Memory B cell (primary cell): ENCODE results near the gene GDPD4.

Source experiments
- ATAC-seq: fragments of 150-1000 bp; cut with Tn5 transposase; 2 replicates; pipeline ENCODE4 v1.10.0; 2021; ENCODE audit warnings: low read depth, mild to moderate bottlenecking, moderate library complexity
- DNase-seq, 2 donors: peaks; one replicate each; pipeline ENCODE4 v3.0.0; 2022; ENCODE audit warnings: low spot score in 2 of 2
- H3K27ac Mint-ChIP-seq: one replicate; pipeline ENCODE4 v1.8.0; 2022; ENCODE audit warnings: mild to moderate bottlenecking, moderate library complexity, mixed read lengths
- H3K27me3 Mint-ChIP-seq: one replicate; pipeline ENCODE4 v1.8.0; 2022; ENCODE audit warnings: mixed read lengths
- H3K36me3 Mint-ChIP-seq: one replicate; pipeline ENCODE4 v1.8.0; 2022; ENCODE audit warnings: mild to moderate bottlenecking, mixed read lengths
- H3K4me1 Mint-ChIP-seq: one replicate; pipeline ENCODE4 v1.8.0; 2022; ENCODE audit warnings: mixed read lengths
- H3K4me3 Mint-ChIP-seq: one replicate; pipeline ENCODE4 v1.8.0; 2022; ENCODE audit warnings: mild to moderate bottlenecking, moderate library complexity, mixed read lengths
- H3K9me3 Mint-ChIP-seq: one replicate; pipeline ENCODE4 v1.8.0; 2022; ENCODE audit warnings: mixed read lengths

GDPD4 gene

GRCh38 chr11:77180346-77180745, 121.1 kb downstream of the GDPD4 start:
- ATAC-seq (no peak), DNase-seq (no peak)
- H3K36me3 Mint-ChIP-seq, result no peaks in the 10 kb centered on the region
- H3K9me3 Mint-ChIP-seq, result peaks cover 4% of the 10 kb centered on the region
- peaks cover 8% of the 10 kb centered on the region for H3K4me1 Mint-ChIP-seq
- peaks cover 3% of the 10 kb centered on the region for H3K27me3 Mint-ChIP-seq
- H3K27ac Mint-ChIP-seq, result no peak overlapping the region
- H3K4me3 Mint-ChIP-seq, result no peak overlapping the region

GRCh38 chr11:77179681-77180080, 121.8 kb downstream of the GDPD4 start:
- DNase-seq, result no peak
- Mint-ChIP-seq H3K36me3 (no peaks in the 10 kb centered on the region), H3K4me1 (peaks cover 9% of the 10 kb centered on the region), H3K27ac (no peak overlapping the region), H3K9me3 (peaks cover 4% of the 10 kb centered on the region), H3K27me3 (peaks cover 3% of the 10 kb centered on the region), H3K4me3 (no peak overlapping the region)
- ATAC-seq, result no peak

GRCh38 chr11:77179048-77179447, 122.4 kb downstream of the GDPD4 start:
- Mint-ChIP-seq H3K36me3 (no peaks in the 10 kb centered on the region), H3K27me3 (peaks cover 3% of the 10 kb centered on the region), H3K4me3 (no peak overlapping the region), H3K9me3 (peaks cover 4% of the 10 kb centered on the region), H3K4me1 (peaks cover 9% of the 10 kb centered on the region), H3K27ac (no peak overlapping the region)
- DNase-seq (no peak), ATAC-seq (no peak)

GRCh38 chr11:77178150-77178549, 123.3 kb downstream of the GDPD4 start:
- peaks cover 3% of the 10 kb centered on the region for H3K27me3 Mint-ChIP-seq
- peaks cover 4% of the 10 kb centered on the region for H3K9me3 Mint-ChIP-seq
- peaks cover 9% of the 10 kb centered on the region for H3K4me1 Mint-ChIP-seq
- H3K27ac Mint-ChIP-seq, result no peak overlapping the region
- no peak overlapping the region for H3K4me3 Mint-ChIP-seq
- ATAC-seq (no peak), DNase-seq (no peak)
- no peaks in the 10 kb centered on the region for H3K36me3 Mint-ChIP-seq

- H3K4me1 Mint-ChIP-seq, result peaks cover 9% of the 10 kb centered on the region
- H3K4me3 Mint-ChIP-seq, result no peak overlapping the region
- H3K27me3 Mint-ChIP-seq, result no peaks in the 10 kb centered on the region
- DNase-seq, result no peak
- no peak for ATAC-seq
- H3K27ac Mint-ChIP-seq, result no peak overlapping the region
- H3K36me3 Mint-ChIP-seq, result no peaks in the 10 kb centered on the region
- H3K9me3 Mint-ChIP-seq, result peaks cover 4% of the 10 kb centered on the region
Measured at GRCh38 chr11:77176996-77177395, 124.5 kb downstream of the GDPD4 start.

- peaks cover 9% of the 10 kb centered on the region for H3K4me1 Mint-ChIP-seq
- no peak for ATAC-seq
- peaks cover 4% of the 10 kb centered on the region for H3K9me3 Mint-ChIP-seq
- no peaks in the 10 kb centered on the region for H3K27me3 Mint-ChIP-seq
- H3K4me3 Mint-ChIP-seq, result no peak overlapping the region
- DNase-seq, result no peak
- H3K27ac Mint-ChIP-seq, result no peak overlapping the region
- H3K36me3 Mint-ChIP-seq, result no peaks in the 10 kb centered on the region
Measured at GRCh38 chr11:77175869-77176539, 125.5 kb downstream of the GDPD4 start.

- no peaks in the 10 kb centered on the region for H3K36me3 Mint-ChIP-seq
- peaks cover 9% of the 10 kb centered on the region for H3K4me1 Mint-ChIP-seq
- H3K4me3 Mint-ChIP-seq, result no peak overlapping the region
- no peaks in the 10 kb centered on the region for H3K27me3 Mint-ChIP-seq
- DNase-seq, result no peak
- no peak for ATAC-seq
- H3K27ac Mint-ChIP-seq, result no peak overlapping the region
- H3K9me3 Mint-ChIP-seq, result peaks cover 4% of the 10 kb centered on the region
Measured at GRCh38 chr11:77175021-77175842, 126.3 kb downstream of the GDPD4 start.

- Mint-ChIP-seq H3K9me3 (peaks cover 4% of the 10 kb centered on the region), H3K36me3 (no peaks in the 10 kb centered on the region), H3K27me3 (no peaks in the 10 kb centered on the region), H3K4me1 (peaks cover 9% of the 10 kb centered on the region), H3K4me3 (no peak overlapping the region), H3K27ac (no peak overlapping the region)
- DNase-seq (no peak), ATAC-seq (no peak)
Measured at GRCh38 chr11:77174559-77174958, 126.9 kb downstream of the GDPD4 start.

GRCh38 chr11:77173494-77173893, 128.0 kb downstream of the GDPD4 start:
- DNase-seq (no peak), ATAC-seq (no peak)
- peaks cover 2% of the 10 kb centered on the region for H3K27me3 Mint-ChIP-seq
- H3K4me3 Mint-ChIP-seq, result no peak overlapping the region
- H3K9me3 Mint-ChIP-seq, result peaks cover 4% of the 10 kb centered on the region
- H3K36me3 Mint-ChIP-seq, result no peaks in the 10 kb centered on the region
- peaks cover 9% of the 10 kb centered on the region for H3K4me1 Mint-ChIP-seq
- H3K27ac Mint-ChIP-seq, result no peak overlapping the region

GRCh38 chr11:77172666-77172982, 128.9 kb downstream of the GDPD4 start:
- no peak overlapping the region for H3K27ac Mint-ChIP-seq
- H3K9me3 Mint-ChIP-seq, result no peaks in the 10 kb centered on the region
- peaks cover 4% of the 10 kb centered on the region for H3K27me3 Mint-ChIP-seq
- peaks cover 9% of the 10 kb centered on the region for H3K4me1 Mint-ChIP-seq
- ATAC-seq (no peak), DNase-seq (no peak)
- H3K4me3 Mint-ChIP-seq, result no peak overlapping the region
- H3K36me3 Mint-ChIP-seq, result no peaks in the 10 kb centered on the region

- Mint-ChIP-seq H3K4me3 (no peak overlapping the region), H3K4me1 (peaks cover 9% of the 10 kb centered on the region), H3K9me3 (no peaks in the 10 kb centered on the region), H3K36me3 (no peaks in the 10 kb centered on the region), H3K27me3 (peaks cover 4% of the 10 kb centered on the region), H3K27ac (no peak overlapping the region)
- DNase-seq (no peak), ATAC-seq (no peak)
Measured at GRCh38 chr11:77171885-77172665, 129.4 kb downstream of the GDPD4 start.

- ATAC-seq (no peak), DNase-seq (no peak)
- Mint-ChIP-seq H3K4me3 (no peak overlapping the region), H3K27me3 (peaks cover 4% of the 10 kb centered on the region), H3K4me1 (peaks cover 7% of the 10 kb centered on the region), H3K36me3 (no peaks in the 10 kb centered on the region), H3K27ac (no peak overlapping the region), H3K9me3 (no peaks in the 10 kb centered on the region)
Measured at GRCh38 chr11:77171254-77171653, 130.2 kb downstream of the GDPD4 start.

- no peak for ATAC-seq
- no peak overlapping the region for H3K4me3 Mint-ChIP-seq
- no peak overlapping the region for H3K27ac Mint-ChIP-seq
- no peaks in the 10 kb centered on the region for H3K9me3 Mint-ChIP-seq
- H3K4me1 Mint-ChIP-seq, result no peaks in the 10 kb centered on the region
- H3K27me3 Mint-ChIP-seq, result peaks cover 4% of the 10 kb centered on the region
- no peaks in the 10 kb centered on the region for H3K36me3 Mint-ChIP-seq
- no peak for DNase-seq
Measured at GRCh38 chr11:77170107-77170506, 131.4 kb downstream of the GDPD4 start.

GRCh38 chr11:77167791-77168190, 133.7 kb downstream of the GDPD4 start:
- Mint-ChIP-seq H3K4me1 (no peaks in the 10 kb centered on the region), H3K9me3 (no peaks in the 10 kb centered on the region), H3K27me3 (peaks cover 4% of the 10 kb centered on the region), H3K36me3 (no peaks in the 10 kb centered on the region), H3K27ac (no peak overlapping the region), H3K4me3 (no peak overlapping the region)
- DNase-seq (no peak), ATAC-seq (no peak)
